GM12891 (cell line): ENCODE measurements around the gene FAM81B.

Experiments
- POLR2A ChIP-seq: IDR thresholded peaks from 2 replicates; pipeline ENCODE4 v1.6.1; 2011; ENCODE audit warnings: low read depth, low read length, control low read depth
- TAF1 ChIP-seq: IDR thresholded peaks from 2 replicates; pipeline ENCODE4 v1.6.1; 2011; ENCODE audit warnings: low read depth, low read length, control low read depth

DNA sequence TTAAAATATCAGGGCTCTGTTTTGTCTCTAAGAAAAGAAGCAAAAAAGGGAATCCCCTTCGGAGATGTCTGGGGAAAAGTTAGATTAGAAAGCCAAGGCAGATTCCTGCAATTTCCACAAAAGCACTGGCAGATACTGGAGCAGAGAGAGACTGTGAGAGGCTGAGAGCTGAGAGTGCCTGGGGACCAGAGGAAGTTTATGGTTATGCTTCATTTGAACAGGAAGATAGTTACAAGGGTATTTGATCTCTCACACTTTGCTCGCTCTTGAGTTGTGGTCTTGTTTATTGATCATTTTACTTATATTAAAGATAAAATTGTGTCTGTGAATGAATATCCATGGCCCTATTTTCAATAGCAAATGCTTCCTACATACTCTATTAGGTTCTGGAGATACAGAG, 32.8 kb upstream of the FAM81B start:
- TF ChIP-seq POLR2A (no peak), TAF1 (no peak)
